ENCODE measurements around the gene APOBEC2.
A peak's percentile ranks its signal among the peaks of the same experiment; 100 is the strongest.

Gene APOBEC2

DNA sequence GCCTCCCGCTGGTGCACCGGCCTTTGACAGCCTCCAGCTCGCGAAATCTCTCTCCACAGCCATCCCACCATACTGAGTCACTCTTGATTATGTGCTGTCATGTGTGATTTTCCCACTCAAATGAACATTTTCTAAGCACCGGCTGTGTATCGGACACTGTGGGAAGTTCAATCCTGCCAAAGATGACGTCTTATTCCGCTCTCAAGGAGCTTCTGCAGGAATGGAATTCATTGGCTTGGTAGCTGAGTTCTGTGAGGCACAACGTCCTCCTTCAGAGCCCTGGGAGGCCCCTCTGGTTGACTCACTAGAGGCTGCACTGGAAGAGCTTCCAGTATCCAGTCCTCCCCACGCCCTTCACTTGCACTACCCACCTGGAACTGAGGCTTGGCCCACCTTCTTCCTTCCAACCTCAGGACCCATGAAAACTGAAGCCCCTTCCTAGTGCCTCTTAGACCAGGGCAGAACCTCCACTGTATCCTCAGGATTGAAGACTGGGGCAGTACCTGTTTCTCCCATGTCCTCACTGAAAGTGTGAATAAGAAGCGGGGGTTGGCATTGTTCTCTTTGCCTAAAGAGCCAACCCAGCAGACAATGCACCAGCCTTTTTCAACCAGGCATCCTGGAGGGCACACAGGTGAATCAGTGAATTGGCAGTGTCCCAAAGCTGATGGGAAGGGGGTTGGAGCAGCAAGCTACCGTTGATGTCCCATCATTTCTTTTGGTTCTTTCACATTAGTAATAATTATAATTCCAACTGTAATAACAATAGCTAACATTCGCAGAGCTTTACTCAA is 15.7 kb upstream of the APOBEC2 start:
- no peak overlapping the region for H3K9ac ChIP-seq (ENCODE audit: low read depth, low read length)
- H3K36me3 ChIP-seq (ENCODE audit: insufficient read depth, low read length) = no peaks in the 10 kb centered on the region
- no peak overlapping the region for H2AFZ ChIP-seq (ENCODE audit: low read depth, low read length)
- no peak for TF ChIP-seq EZH2 (IDR thresholded peaks at IDR 0.05; ENCODE audit: borderline replicate concordance, low read depth, low read length, severe bottlenecking)
- TF ChIP-seq, protein P1, sequence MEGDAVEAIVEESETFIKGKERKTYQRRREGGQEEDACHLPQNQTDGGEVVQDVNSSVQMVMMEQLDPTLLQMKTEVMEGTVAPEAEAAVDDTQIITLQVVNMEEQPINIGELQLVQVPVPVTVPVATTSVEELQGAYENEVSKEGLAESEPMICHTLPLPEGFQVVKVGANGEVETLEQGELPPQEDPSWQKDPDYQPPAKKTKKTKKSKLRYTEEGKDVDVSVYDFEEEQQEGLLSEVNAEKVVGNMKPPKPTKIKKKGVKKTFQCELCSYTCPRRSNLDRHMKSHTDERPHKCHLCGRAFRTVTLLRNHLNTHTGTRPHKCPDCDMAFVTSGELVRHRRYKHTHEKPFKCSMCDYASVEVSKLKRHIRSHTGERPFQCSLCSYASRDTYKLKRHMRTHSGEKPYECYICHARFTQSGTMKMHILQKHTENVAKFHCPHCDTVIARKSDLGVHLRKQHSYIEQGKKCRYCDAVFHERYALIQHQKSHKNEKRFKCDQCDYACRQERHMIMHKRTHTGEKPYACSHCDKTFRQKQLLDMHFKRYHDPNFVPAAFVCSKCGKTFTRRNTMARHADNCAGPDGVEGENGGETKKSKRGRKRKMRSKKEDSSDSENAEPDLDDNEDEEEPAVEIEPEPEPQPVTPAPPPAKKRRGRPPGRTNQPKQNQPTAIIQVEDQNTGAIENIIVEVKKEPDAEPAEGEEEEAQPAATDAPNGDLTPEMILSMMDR (IDR thresholded peaks at IDR 0.05; ENCODE audit: borderline replicate concordance, extremely low read depth, low read length, poor library complexity, severe bottlenecking) = no peak
- H3K9me3 ChIP-seq (ENCODE audit: insufficient read depth, low read length, severe bottlenecking) = no peaks in the 10 kb centered on the region
- no peaks in the 10 kb centered on the region for H4K20me1 ChIP-seq (ENCODE audit: insufficient read depth, low read length)
- DNase-seq (no peak), ATAC-seq (ENCODE audit: insufficient read depth, low read depth) (no peak)
- no peaks in the 10 kb centered on the region for H3K27me3 ChIP-seq (ENCODE audit: insufficient read depth, low read length, poor library complexity)
- H3K4me1 ChIP-seq (ENCODE audit: insufficient read depth, low read length) = no peaks in the 10 kb centered on the region
- H3K4me3 ChIP-seq (ENCODE audit: low read depth in 1 of 2, low read length in 2 of 2) = no peak overlapping the region
- no peak overlapping the region for H3K27ac ChIP-seq (ENCODE audit: low read length)
- no peak overlapping the region for H3K4me2 ChIP-seq (ENCODE audit: insufficient read depth, low read length)
- no peaks in the 10 kb centered on the region for H3K79me2 ChIP-seq (ENCODE audit: insufficient read depth, low read length)

DNA sequence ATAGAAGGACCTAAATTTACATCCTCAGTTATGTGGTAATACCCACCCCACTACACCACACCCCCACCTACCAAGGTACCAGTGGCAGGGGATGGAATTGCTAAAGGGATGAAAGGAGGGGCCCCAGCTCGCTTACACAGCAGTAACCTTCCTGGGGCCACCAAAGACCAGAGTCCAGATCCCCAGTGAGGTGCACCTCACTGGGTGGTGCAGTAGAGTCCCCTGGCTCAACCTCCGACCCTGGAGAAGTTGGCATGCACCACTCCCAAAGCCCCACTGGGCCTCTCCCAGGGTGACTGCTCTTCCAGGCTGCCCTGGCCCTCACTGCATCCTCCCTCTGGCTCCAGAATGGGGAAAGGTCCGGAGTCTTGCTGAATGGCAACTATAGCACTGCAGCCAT is 14.8 kb upstream of the APOBEC2 start:
- H3K79me2 ChIP-seq (ENCODE audit: insufficient read depth, low read length) = no peaks in the 10 kb centered on the region
- no peaks in the 10 kb centered on the region for H3K36me3 ChIP-seq (ENCODE audit: insufficient read depth, low read length)
- no peak overlapping the region for H3K9ac ChIP-seq (ENCODE audit: low read depth, low read length)
- H3K9me3 ChIP-seq (ENCODE audit: insufficient read depth, low read length, severe bottlenecking) = no peaks in the 10 kb centered on the region
- no peak overlapping the region for H3K27ac ChIP-seq (ENCODE audit: low read length)
- H3K27me3 ChIP-seq (ENCODE audit: insufficient read depth, low read length, poor library complexity) = no peaks in the 10 kb centered on the region
- H3K4me1 ChIP-seq (ENCODE audit: insufficient read depth, low read length) = no peaks in the 10 kb centered on the region
- ATAC-seq (ENCODE audit: insufficient read depth, low read depth) = no peak
- no peak for DNase-seq
- no peak overlapping the region for H3K4me3 ChIP-seq (ENCODE audit: low read depth in 1 of 2, low read length in 2 of 2)
- no peak overlapping the region for H2AFZ ChIP-seq (ENCODE audit: low read depth, low read length)
- H4K20me1 ChIP-seq (ENCODE audit: insufficient read depth, low read length) = no peaks in the 10 kb centered on the region
- TF ChIP-seq, protein P1 (IDR thresholded peaks at IDR 0.05; ENCODE audit: borderline replicate concordance, extremely low read depth, low read length, poor library complexity, severe bottlenecking) = no peak
- no peak for TF ChIP-seq EZH2 (IDR thresholded peaks at IDR 0.05; ENCODE audit: borderline replicate concordance, low read depth, low read length, severe bottlenecking)
- H3K4me2 ChIP-seq (ENCODE audit: insufficient read depth, low read length) = no peak overlapping the region

DNA sequence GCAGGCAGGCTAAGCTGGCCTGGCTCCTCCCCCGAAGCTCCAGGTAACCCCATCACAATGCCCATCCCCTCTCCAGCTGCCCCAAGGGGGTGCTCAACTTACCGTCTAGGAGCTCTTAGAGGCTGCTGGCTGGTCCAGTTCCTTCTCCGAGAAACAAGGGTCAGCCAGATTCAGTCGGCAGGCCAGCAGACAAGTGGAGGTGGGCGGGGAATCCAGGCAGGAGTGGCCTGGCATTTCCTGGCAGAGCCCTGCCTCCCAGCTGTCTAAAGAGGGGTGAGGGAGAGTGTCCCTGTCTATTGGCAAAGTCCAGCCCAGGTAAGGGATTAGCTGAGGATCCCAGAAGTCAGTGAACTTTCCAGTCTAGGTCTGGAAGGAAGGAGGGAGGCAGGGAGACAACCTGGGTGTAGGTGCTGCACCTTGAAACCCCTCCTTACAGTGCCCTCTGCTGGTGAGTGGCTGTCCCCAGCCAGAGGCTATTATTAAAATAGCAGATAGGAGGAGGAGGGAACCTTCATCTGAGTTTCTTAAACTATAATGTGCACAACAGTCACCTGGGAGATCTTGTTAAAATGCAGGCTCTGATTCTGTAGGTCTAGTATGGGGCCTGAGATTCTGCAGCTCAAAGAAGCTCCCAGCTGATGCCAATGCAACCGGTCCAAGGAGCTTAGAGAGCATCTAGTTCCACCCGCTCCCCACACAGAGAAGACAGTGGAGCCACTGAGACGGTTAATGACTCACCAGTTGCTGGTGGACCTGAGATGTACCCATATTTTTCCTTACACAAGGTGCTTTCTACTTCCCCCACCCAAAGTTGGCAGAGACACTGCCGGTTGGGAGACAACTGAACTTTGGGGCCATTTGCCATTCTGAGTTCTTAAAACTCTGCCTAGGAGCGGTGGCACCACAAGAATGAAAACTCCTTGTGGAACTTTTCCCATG is 13.7 kb upstream of the APOBEC2 start, which contains the start of gene UNC5CL:
UNC5CL (minus strand) TSS at position 162 of the 939 bp plus-strand sequence. CDS start 4,147 bp downstream, outside the sequence.
- no peaks in the 10 kb centered on the region for H3K36me3 ChIP-seq (ENCODE audit: insufficient read depth, low read length)
- H3K4me3 ChIP-seq (ENCODE audit: low read depth in 1 of 2, low read length in 2 of 2) = no peak within 1 kb of the TSS
- no peaks in the 10 kb centered on the region for H4K20me1 ChIP-seq (ENCODE audit: insufficient read depth, low read length)
- DNase-seq (peak; percentile 72), ATAC-seq (ENCODE audit: insufficient read depth, low read depth) (peak; percentile 91)
- H3K27me3 ChIP-seq (ENCODE audit: insufficient read depth, low read length, poor library complexity) = no peaks in the 10 kb centered on the region
- no peaks in the 10 kb centered on the region for H3K79me2 ChIP-seq (ENCODE audit: insufficient read depth, low read length)
- H3K4me1 ChIP-seq (ENCODE audit: insufficient read depth, low read length) = no peaks in the 10 kb centered on the region
- no peaks in the 10 kb centered on the region for H3K9me3 ChIP-seq (ENCODE audit: insufficient read depth, low read length, severe bottlenecking)
- no peak within 1 kb of the TSS for H2AFZ ChIP-seq (ENCODE audit: low read depth, low read length)
- no peak within 1 kb of the TSS for H3K4me2 ChIP-seq (ENCODE audit: insufficient read depth, low read length)
- TF ChIP-seq EZH2 (IDR thresholded peaks at IDR 0.05; ENCODE audit: borderline replicate concordance, low read depth, low read length, severe bottlenecking) = no peak
- TF ChIP-seq, protein P1 (IDR thresholded peaks at IDR 0.05; ENCODE audit: borderline replicate concordance, extremely low read depth, low read length, poor library complexity, severe bottlenecking) = peak; percentile 98
- H3K9ac ChIP-seq (ENCODE audit: low read depth, low read length) = no peak within 1 kb of the TSS
- H3K27ac ChIP-seq (ENCODE audit: low read length) = no peak within 1 kb of the TSS
